HAP-1 (cell line): Measurements from ENCODE around the gene OVOL3.
"Not testable (repeated sequence)": the region's sequence is repeated elsewhere in the genome, so short reads cannot be mapped to it uniquely, and the experiment has no call there.

Source experiments
- DNase-seq, 2 experiments: peaks; one replicate each; pipeline ENCODE4 v3.0.0-alpha.2; 2016 to 2020; ENCODE audit warnings: low spot score in 2 of 2
- H3K27me3 ChIP-seq: fragments of 250-450 bp; sonication (Bioruptor Pico); 2 replicates; pipeline ENCODE4 v1.5.1; 2020; ENCODE audit warnings: low read depth, mild to moderate bottlenecking, moderate library complexity
- H3K36me3 ChIP-seq: fragments of 250-450 bp; sonication (Bioruptor Pico); replicated peaks from 2 replicates; pipeline ENCODE4 v1.5.1; 2020; ENCODE audit warnings: mild to moderate bottlenecking
- H3K4me1 ChIP-seq: fragments of 250-450 bp; sonication (Bioruptor Pico); 2 replicates; pipeline ENCODE4 v1.5.1; 2020; ENCODE audit warnings: mild to moderate bottlenecking
- H3K4me3 ChIP-seq: fragments of 250-450 bp; sonication (Bioruptor Pico); 2 replicates; pipeline ENCODE4 v1.5.1; 2020; ENCODE audit warnings: mild to moderate bottlenecking, moderate library complexity
- H3K9me3 ChIP-seq: fragments of 250-450 bp; sonication (Bioruptor Pico); 2 replicates; pipeline ENCODE4 v1.5.1; 2020; ENCODE audit warnings: mild to moderate bottlenecking, moderate library complexity
- in situ Hi-C: fragments of 300-500 bp; cut with MboI; formaldehyde crosslinking; loops from 3 replicates; pipeline ENCODE4 v1.14.3; 2020; ENCODE audit warnings: low sequenced_read_pairs, inconsistent platforms, mixed read lengths

OVOL3 gene

DNA sequence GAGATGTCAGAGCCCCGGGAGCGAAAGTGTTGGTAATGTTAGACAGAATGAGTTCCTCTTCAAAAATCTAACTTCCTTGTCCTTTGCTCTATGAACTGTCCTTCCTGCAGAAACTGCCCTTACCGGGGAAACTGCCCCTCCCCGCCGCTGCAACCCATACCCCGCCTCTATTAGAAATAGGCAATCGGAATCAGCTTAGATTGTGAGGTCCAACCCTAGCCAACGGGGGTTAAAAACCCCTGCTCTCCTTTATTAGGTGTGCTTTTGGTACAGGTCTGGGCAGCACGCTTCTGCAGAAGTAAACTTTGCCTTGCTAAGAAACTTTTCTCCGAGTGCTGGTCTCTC lies 17.4 kb downstream of the OVOL3 start:
- no peaks in the 10 kb centered on the region for H3K9me3 ChIP-seq
- H3K4me1 ChIP-seq = peaks cover 11% of the 10 kb centered on the region
- no peaks in the 10 kb centered on the region for H3K27me3 ChIP-seq
- in situ Hi-C loops = loop anchor here (5.0 kb wide), 1 partner anchor 44 kb away; no protein-coding TSS in a partner anchor
- peak overlapping the region; percentile 45 for H3K4me3 ChIP-seq
- DNase-seq = peak; percentile 16 to 57
- H3K36me3 ChIP-seq = peaks cover 14% of the 10 kb centered on the region

DNA sequence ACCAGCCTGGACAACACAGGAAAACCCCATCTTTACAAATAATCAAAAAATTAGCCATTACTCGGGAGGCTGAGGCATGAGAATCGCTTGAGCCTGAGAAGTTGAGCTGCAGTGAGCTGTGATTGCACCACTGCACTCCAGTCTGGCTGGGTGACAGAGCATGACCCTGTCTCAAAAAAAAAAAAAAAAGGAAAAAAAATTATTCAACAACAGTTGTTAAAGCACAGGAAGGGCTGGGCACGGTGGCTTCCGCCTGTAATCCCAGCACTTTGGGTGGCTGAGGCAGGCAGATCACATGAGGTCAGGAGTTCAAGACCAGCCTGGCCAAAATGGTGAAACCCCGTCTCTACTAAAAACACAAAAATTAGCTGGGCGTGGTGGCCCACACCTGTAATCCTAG lies 20.3 kb downstream of the OVOL3 start:
- H3K27me3 ChIP-seq, H3K9me3 ChIP-seq, H3K36me3 ChIP-seq, DNase-seq, in situ Hi-C loops, H3K4me3 ChIP-seq: not testable (repeated sequence)
- H3K4me1 ChIP-seq = peaks cover 11% of the 10 kb centered on the region

DNA sequence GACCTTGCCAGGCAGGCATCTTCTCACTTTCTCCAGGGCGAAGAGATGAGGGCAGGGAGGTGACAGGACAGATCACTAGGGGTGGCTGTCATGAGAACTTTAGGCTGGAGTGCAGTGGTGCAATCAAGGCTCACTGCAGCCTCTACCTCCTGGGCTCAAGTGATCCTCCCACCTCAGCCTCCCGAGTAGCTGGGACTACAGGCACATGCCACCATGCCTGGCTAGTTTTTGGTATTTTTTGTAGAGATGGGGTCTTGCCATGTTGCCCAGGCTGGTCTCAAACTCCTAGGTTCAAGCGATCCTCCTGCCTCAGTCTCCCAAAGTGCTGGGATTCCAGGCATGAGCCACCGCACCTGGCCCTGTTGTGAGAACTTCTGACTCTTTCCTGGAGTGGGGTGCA lies 23.9 kb downstream of the OVOL3 start:
- in situ Hi-C loops, H3K4me3 ChIP-seq, H3K4me1 ChIP-seq, H3K9me3 ChIP-seq, DNase-seq, H3K27me3 ChIP-seq, H3K36me3 ChIP-seq: not testable (repeated sequence)

DNA sequence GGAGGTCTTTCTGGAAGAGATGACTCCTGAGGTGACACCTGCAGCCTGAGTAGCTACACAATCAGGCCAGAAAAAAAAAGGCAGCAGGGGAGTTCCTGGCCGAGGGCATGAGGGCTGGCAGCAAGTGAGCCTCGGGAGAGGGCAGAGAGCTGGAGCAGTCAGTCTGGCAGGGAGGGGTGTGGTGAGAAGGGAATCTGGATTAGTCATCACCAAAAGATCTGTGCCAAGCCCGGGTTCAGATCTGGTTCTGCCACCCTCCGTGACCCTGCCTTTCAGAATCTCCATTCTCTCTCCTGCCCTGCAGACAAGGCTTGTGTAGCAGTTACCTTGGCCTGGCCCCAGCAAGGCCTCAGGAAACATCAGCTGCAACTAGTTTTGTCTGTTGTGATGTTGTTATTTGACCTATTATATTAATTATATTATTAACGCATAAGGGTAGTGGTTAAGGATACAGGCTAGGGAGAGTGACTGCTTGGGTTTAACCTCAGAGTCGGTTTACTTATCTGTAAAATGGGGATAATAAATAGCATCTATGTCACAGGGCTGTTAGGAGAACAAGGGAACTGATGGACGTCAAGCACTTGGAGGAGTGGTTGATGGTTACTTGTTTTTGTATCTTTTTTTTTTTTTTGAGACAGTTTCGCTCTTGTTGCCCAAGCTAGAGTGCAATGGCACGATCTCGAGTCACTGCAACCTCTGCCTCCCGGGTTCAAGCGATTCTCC lies 26.2 kb downstream of the OVOL3 start:
- in situ Hi-C loops = no loop called here
- H3K4me3 ChIP-seq = no peak overlapping the region
- no peak for DNase-seq

DNA sequence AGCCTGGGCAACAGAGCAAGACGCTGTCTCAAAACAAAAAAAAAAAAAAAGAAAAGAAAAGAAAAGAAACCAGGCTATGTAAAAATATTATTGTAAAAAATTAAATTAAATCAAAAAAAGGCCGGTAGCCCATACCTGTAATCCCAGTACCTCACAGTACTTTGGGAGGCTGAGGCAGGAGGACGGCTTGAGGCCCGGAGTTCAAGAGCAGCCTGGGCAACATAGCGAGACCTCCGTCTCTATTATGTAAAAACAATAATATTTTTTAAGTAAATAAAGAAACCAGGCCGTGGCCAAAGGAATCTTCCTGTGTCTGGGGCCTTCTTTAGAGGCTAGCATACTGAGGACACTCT lies 28.2 kb downstream of the OVOL3 start:
- in situ Hi-C loops = no loop called here
- Histone ChIP-seq H3K4me3 (peak overlapping the region; percentile 98), H3K36me3 (peaks cover 14% of the 10 kb centered on the region), H3K4me1 (peaks cover 4% of the 10 kb centered on the region), H3K27me3 (no peaks in the 10 kb centered on the region), H3K9me3 (no peaks in the 10 kb centered on the region)
- DNase-seq = no peak

More for the DNA sequence above, 26.2 kb downstream of the OVOL3 start:
- Histone ChIP-seq H3K4me1 (peaks cover 4% of the 10 kb centered on the region), H3K27me3 (no peaks in the 10 kb centered on the region), H3K36me3 (peaks cover 2% of the 10 kb centered on the region; the same call in 1 of the 2 replicates), H3K9me3 (no peaks in the 10 kb centered on the region)

DNA sequence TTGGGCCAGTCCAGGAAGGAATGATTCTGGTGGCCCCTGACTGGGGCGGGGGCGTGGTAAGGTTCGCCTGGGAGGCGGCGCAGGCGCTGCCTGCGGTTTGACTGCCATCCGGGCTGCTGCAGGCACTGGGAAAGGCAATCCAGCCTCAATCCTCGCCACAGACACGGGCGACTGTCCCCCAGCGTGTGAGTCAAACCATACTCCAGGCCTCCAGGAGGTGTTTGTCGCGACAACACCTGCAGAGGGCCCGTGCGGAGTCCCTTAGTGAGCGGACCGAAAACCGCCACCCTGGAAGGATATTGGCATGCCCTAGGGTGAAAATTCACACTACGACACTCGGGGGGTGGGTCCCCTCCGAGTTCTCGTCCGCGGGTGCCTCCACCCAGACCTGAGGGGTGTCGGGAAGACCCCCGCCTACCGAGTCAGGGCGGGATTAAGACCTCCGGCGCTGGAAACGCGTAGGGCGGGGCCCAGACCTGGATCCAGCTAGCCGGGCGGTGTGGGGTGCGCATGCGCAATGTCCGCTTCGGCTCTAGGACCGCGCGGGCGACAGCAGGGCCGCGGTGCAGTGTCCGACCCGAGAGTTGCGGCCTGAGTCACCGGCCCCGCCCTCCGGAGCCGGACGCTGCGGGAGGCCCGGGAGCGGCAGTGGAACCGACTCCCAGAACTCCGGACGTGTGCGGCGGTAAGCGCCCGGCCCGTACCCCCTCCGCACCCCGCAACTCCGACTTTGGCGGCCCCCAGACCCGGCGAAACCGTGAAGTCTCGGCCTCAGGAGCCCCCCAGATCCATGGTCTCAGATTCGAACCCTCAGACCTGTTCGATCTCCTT lies 28.7 kb downstream of the OVOL3 start, which contains the start of gene CAPNS1:
Gene CAPNS1 (plus strand): TSS at position 594 of the 831 bp plus-strand sequence. CDS start 946 bp downstream, outside the sequence.
- H3K36me3 ChIP-seq = peaks cover 20% of the 10 kb centered on the region
- H3K4me1 ChIP-seq = peaks cover 4% of the 10 kb centered on the region
- DNase-seq = peak; percentile 93 to 97
- peak within 1 kb of the TSS; percentile 98 for H3K4me3 ChIP-seq
- H3K27me3 ChIP-seq = no peaks in the 10 kb centered on the region
- H3K9me3 ChIP-seq = no peaks in the 10 kb centered on the region
- in situ Hi-C loops = no loop called here

DNA sequence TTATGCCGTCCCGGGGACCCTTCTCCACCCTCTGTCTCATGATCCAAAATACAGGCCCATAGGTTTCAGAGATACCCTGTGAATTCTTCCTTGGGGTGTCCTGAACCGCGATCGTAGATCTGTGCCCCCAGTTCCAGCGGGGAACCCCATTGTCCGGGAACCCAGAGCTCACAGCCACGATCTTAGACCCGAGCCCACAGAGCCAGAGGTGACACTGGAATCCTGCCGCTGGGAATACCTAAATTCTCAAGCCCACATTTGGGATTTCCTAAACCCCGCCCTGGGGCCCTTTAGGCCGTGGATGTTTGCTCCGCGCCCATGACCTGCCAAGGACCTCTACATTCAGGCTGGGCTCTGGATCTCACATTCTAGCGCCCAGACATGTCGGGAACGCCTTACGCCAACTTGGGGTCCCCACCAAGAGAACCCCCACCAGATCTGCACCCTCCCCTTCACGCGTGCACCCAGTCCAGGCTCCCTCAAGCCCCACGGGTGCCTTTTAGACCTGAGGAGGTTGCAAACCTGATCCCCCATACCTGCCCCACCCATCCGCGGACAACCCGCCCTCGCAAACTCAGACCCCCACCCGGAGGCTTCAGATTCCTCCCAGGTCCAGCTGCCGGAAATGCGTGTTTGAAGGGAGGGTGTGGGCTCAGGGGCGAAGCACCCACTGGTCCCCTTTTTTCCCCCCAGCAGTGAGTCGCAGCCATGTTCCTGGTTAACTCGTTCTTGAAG lies 29.5 kb downstream of the OVOL3 start:
- DNase-seq = peak; percentile 51 to 81
- Histone ChIP-seq H3K4me3 (peak overlapping the region; percentile 98), H3K4me1 (peaks cover 4% of the 10 kb centered on the region), H3K27me3 (no peaks in the 10 kb centered on the region), H3K9me3 (no peaks in the 10 kb centered on the region), H3K36me3 (peaks cover 26% of the 10 kb centered on the region)
- in situ Hi-C loops = no loop called here

DNA sequence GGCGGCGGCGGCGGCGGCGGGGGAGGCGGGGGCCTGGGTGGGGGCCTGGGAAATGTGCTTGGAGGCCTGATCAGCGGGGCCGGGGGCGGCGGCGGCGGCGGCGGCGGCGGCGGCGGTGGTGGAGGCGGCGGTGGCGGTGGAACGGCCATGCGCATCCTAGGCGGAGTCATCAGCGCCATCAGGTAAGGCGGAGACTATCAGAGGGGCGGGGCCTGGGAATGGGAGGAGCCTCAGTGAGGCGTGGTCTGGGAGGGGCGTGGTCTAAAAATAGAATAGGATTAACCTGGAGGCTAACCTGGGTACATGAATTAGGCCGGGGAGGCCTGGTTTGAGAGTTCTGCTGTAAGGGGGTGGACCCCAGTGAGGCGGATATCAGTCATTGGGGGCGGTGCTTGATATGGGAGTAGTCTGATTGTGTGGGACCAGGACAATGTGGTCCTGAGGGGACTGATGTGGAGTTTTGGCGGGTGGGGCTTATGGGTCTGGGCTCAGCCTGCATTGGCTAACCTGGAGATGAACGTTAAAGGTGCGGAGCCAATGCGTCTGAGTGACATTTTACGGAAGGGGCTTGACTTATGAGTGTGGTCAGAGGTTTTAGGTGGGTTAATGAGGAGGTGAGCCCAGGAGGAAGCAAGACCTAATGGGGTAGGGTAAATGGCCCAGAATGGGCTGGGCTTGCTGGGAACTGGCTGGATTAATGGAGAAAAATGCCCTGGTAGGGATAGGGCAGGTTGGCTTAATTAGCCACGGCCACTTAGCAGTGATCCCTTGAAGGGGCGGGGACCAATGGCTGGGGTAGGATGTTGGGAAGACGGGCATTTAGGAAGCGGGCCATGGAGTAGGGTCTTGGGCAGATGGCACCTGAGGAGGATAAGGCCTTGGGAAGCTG lies 30.3 kb downstream of the OVOL3 start:
- DNase-seq = peak; percentile 79 to 90
- H3K27me3 ChIP-seq = no peaks in the 10 kb centered on the region
- peaks cover 4% of the 10 kb centered on the region for H3K4me1 ChIP-seq
- peak overlapping the region; percentile 98 for H3K4me3 ChIP-seq
- no peaks in the 10 kb centered on the region for H3K9me3 ChIP-seq
- in situ Hi-C loops = no loop called here
- peaks cover 34% of the 10 kb centered on the region for H3K36me3 ChIP-seq

DNA sequence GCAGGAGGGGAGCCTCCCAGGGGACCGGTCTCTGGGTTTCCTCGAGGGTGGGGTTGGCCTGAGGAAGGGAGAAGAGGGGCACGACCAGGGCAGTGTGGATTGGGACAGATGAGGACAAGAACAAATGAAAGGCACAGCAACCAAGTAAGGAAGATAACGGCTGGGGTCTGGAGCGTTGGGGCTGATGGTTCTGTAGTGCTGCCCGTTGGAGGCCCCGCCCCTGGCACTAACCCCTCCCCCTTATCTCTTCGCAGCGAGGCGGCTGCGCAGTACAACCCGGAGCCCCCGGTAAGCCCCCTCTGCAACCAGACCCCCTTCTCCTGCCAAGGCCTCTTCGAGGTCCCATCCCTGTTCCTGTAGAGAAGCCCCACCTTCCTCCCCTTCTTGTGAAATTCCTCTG lies 31.1 kb downstream of the OVOL3 start:
- H3K27me3 ChIP-seq = no peaks in the 10 kb centered on the region
- no peaks in the 10 kb centered on the region for H3K9me3 ChIP-seq
- DNase-seq = no peak
- H3K4me1 ChIP-seq = peaks cover 4% of the 10 kb centered on the region
- H3K4me3 ChIP-seq = no peak overlapping the region
- in situ Hi-C loops = no loop called here
- peaks cover 41% of the 10 kb centered on the region for H3K36me3 ChIP-seq

DNA sequence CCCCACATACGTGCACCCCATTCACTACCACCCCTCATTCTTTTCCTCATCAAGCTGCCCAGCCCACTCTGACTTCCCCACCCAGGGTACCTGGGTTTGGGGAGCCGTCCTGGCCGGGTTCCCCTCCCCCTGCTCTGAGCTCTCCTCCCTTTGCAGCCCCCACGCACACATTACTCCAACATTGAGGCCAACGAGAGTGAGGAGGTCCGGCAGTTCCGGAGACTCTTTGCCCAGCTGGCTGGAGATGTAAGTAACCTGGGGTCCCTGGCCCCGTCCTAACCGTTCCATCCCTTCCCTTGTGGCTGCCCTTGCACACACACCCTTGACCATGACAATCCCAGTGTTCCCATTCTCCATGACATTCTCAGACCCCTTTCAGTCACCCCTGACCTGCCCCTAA lies 31.6 kb downstream of the OVOL3 start:
- in situ Hi-C loops = no loop called here
- Histone ChIP-seq H3K9me3 (no peaks in the 10 kb centered on the region), H3K4me1 (peaks cover 4% of the 10 kb centered on the region), H3K27me3 (no peaks in the 10 kb centered on the region), H3K4me3 (no peak overlapping the region), H3K36me3 (peaks cover 46% of the 10 kb centered on the region)
- no peak for DNase-seq

DNA sequence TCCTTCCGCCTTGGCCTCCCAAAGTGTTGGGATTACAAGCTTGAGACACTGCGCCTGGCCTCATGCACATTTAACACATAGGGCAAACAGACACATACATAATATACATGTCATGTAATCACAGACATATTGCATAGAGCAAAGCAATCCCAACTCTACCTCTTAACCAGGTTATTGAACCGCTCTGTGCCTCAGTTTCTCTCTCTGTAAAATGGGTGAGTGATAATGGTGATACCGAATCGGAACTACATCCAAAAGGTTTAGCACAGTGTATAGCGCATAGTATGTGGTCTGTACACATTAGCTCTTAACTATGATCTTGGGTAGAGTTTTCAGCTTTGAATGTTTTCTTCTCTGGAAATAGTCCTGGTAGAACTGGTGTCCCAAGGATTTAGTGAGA lies 33.7 kb downstream of the OVOL3 start:
- Histone ChIP-seq H3K36me3 (peaks cover 51% of the 10 kb centered on the region), H3K27me3 (no peaks in the 10 kb centered on the region), H3K4me1 (peaks cover 4% of the 10 kb centered on the region; the same call in 1 of the 2 replicates), H3K9me3 (no peaks in the 10 kb centered on the region), H3K4me3 (no peak overlapping the region)
- in situ Hi-C loops = no loop called here
- no peak for DNase-seq

DNA sequence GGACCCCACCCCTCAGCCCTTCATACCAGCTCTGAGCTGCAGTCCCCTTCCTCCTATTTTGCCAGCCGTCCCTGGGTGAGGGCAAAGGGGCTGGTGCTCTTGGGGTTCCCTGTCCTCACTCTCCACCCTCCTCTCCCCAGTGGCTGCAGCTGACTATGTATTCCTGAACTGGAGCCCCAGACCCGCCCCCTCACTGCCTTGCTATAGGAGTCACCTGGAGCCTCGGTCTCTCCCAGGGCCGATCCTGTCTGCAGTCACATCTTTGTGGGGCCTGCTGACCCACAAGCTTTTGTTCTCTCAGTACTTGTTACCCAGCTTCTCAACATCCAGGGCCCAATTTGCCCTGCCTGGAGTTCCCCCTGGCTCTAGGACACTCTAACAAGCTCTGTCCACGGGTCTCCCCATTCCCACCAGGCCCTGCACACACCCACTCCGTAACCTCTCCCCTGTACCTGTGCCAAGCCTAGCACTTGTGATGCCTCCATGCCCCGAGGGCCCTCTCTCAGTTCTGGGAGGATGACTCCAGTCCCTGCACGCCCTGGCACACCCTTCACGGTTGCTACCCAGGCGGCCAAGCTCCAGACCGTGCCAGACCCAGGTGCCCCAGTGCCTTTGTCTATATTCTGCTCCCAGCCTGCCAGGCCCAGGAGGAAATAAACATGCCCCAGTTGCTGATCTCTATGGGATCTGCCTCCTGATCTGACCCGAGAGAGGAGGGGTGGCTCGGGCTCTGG lies 38.9 kb downstream of the OVOL3 start:
- Histone ChIP-seq H3K9me3 (no peaks in the 10 kb centered on the region), H3K4me3 (no peak overlapping the region), H3K27me3 (no peaks in the 10 kb centered on the region), H3K4me1 (no peaks in the 10 kb centered on the region), H3K36me3 (peaks cover 40% of the 10 kb centered on the region)
- in situ Hi-C loops = no loop called here
- DNase-seq = no peak
